ENCODE results near the gene ATP2B2.

Gene ATP2B2

DNA sequence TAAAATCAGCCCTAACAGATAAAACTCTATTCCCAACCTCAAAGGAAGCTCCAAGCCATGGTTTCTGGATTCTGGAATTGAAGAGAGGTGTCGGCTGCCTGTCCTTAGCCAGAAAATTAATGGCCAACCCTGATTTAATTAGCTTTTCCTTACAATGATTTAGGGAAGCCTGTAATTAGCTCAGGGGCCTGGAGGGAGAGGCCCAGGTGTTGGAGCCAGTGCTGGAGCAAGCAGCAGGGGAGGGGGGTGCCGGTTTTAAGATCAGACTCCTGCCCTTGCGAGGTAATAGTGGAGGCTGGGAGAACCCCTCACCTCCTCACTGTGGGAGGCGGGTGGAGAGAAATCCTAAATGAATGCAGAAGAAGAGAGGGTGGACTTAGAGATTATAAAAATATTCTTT is 14.7 kb upstream of the ATP2B2 start:
- Histone ChIP-seq H3K4me1 (ENCODE audit: control insufficient read depth, insufficient read depth, low read length) (no peaks in the 10 kb centered on the region), H3K36me3 (ENCODE audit: control insufficient read depth, insufficient read depth, low read length) (no peaks in the 10 kb centered on the region), H3K4me3 (ENCODE audit: low read length) (no peak overlapping the region), H3K27me3 (ENCODE audit: control insufficient read depth, insufficient read depth, low read length) (no peaks in the 10 kb centered on the region), H3K27ac (ENCODE audit: low read length) (no peak overlapping the region), H3K9me3 (ENCODE audit: control insufficient read depth, insufficient read depth, low read length) (no peaks in the 10 kb centered on the region)
- WGBS (ENCODE audit: insufficient coverage, insufficient read length): no CpG with 5 or more reads among the region's 4 CpGs
- DNase-seq (ENCODE audit: low read depth, low spot score): no peak

DNA sequence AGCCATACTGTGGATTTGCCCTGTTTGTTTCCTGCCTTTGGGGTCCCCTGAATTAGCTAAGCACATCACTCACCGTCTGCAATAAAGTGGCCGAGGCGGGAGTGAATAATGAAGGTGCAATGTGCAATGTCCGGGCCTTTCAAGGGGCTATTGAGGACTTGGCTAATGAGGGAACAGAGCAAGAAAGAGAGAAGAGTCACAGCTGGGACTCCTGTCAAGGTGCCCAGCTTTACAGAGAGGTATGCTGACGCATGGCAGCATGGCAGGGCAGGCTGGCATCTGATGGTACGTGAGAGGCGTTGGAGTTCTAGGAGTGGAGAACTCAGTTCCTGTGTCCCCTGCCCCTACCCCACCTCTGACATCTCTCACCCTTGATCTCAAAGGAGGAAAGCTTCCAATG is 13.8 kb upstream of the ATP2B2 start:
- no CpG with 5 or more reads among the region's 7 CpGs for WGBS (ENCODE audit: insufficient coverage, insufficient read length)
- no peaks in the 10 kb centered on the region for H3K27me3 ChIP-seq (ENCODE audit: control insufficient read depth, insufficient read depth, low read length)

DNA sequence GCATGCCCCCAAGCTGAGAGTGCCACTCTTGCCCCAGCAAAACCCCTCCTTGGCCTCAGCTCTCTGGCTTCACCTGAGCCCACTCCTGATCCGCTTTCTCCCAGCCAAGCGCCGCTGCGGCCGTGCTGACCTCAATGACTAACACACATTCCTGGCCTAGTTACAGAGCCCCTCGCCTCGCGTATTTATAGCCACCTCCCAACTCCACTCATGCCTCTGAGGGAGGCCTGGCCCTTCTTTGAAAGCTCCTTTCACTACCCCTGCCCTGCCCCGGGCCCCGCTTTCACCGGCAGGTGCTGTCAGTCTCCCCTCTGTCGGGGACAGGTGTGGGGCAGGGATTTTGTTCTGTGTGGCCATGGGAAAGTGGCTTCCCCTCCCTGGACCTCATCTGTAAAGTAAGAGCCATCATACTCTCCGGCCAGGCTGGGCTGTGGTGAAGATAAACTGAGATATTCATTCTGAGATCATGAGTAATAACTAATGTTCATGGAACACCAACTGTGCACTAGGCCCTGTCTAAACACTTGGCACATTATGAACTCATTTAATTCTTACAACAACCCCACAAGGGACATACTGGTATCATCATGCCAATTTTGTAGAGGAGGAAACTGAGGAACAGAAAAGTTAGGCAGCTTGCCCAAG is 13.2 kb upstream of the ATP2B2 start:
- no CpG with 5 or more reads among the region's 13 CpGs for WGBS (ENCODE audit: insufficient coverage, insufficient read length)
- Histone ChIP-seq H3K9me3 (ENCODE audit: control insufficient read depth, insufficient read depth, low read length) (no peaks in the 10 kb centered on the region), H3K4me1 (ENCODE audit: control insufficient read depth, insufficient read depth, low read length) (no peaks in the 10 kb centered on the region), H3K27me3 (ENCODE audit: control insufficient read depth, insufficient read depth, low read length) (no peaks in the 10 kb centered on the region), H3K27ac (ENCODE audit: low read length) (no peak overlapping the region), H3K36me3 (ENCODE audit: control insufficient read depth, insufficient read depth, low read length) (no peaks in the 10 kb centered on the region), H3K4me3 (ENCODE audit: low read length) (no peak overlapping the region)
- DNase-seq (ENCODE audit: low read depth, low spot score): no peak

More for the DNA sequence above, 13.8 kb upstream of the ATP2B2 start:
- no peaks in the 10 kb centered on the region for H3K9me3 ChIP-seq (ENCODE audit: control insufficient read depth, insufficient read depth, low read length)
- no peak overlapping the region for H3K27ac ChIP-seq (ENCODE audit: low read length)
- no peak overlapping the region for H3K4me3 ChIP-seq (ENCODE audit: low read length)
- H3K4me1 ChIP-seq (ENCODE audit: control insufficient read depth, insufficient read depth, low read length): no peaks in the 10 kb centered on the region
- no peaks in the 10 kb centered on the region for H3K36me3 ChIP-seq (ENCODE audit: control insufficient read depth, insufficient read depth, low read length)
- DNase-seq (ENCODE audit: low read depth, low spot score): no peak

DNA sequence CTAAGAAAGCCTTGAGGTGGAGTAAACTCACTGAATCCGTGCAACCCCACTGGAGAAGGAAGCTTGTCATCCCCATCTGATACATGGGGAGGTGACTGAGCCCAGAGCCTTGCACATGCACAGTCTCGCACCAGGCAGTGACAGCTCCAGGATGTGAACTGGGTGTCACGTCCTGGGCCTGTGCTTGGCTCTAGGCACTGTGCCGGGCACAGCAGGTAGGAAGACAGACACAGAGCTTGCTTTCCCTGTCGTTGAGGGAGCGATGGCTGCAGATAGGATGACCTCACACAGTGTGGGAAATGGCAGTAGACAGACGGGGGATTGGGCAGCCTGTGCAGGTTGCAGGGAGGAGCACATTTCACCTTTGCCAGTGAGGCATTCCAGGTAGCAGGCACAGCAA is 12.2 kb upstream of the ATP2B2 start:
- no peaks in the 10 kb centered on the region for H3K9me3 ChIP-seq (ENCODE audit: control insufficient read depth, insufficient read depth, low read length)
- no CpG with 5 or more reads among the region's 7 CpGs for whole genome bisulfite sequencing (ENCODE audit: insufficient coverage, insufficient read length)
- H3K27ac ChIP-seq (ENCODE audit: low read length): no peak overlapping the region
- no peak overlapping the region for H3K4me3 ChIP-seq (ENCODE audit: low read length)
- no peak for DNase-seq (ENCODE audit: low read depth, low spot score)
- no peaks in the 10 kb centered on the region for H3K36me3 ChIP-seq (ENCODE audit: control insufficient read depth, insufficient read depth, low read length)
- no peaks in the 10 kb centered on the region for H3K27me3 ChIP-seq (ENCODE audit: control insufficient read depth, insufficient read depth, low read length)
- no peaks in the 10 kb centered on the region for H3K4me1 ChIP-seq (ENCODE audit: control insufficient read depth, insufficient read depth, low read length)

DNA sequence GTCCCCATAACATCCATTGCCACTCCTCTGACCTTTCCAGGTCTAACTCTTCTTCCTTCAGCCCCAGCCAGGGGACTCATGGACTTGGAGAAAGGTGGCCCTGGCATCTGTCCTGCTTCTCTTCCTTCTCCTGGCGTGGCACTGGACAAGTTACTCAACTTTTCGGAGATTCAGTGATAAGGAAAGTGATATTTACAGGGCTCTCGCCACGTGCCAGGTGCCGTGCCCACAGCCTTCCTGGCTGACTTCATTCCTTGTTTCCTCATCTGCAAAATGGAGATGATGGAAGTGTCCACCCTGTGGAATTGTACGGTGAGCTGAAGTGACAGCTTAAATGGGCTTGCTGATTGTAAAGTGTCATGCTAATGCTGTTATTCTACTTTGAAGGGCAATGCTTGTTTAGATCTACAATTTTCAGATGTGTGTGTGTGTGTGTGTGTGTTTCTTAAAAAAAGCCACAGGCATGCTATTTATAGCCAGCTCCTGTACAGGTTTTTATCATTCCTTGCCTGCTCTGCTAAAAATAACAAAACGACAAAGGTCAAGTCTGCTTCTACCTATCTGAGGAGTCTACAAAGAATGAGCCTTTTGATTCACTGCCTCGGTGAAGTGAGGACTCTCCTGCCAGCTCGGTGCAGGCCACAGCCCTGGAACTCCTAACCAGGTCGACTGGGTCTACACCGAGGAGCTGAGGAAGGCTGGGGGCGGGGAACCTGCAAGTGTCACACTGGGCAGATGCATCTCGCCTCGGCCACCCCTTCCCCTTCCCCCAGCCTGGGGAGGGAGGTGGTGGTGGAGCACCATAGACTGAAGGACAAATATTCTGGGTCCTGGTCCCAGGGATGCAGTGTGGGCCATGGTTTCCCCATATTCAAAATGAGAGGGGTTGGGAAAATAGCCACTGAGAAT is 11.4 kb upstream of the ATP2B2 start:
- no CpG with 5 or more reads among the region's 14 CpGs for WGBS (ENCODE audit: insufficient coverage, insufficient read length)
- Histone ChIP-seq H3K36me3 (ENCODE audit: control insufficient read depth, insufficient read depth, low read length) (no peaks in the 10 kb centered on the region), H3K4me1 (ENCODE audit: control insufficient read depth, insufficient read depth, low read length) (no peaks in the 10 kb centered on the region), H3K9me3 (ENCODE audit: control insufficient read depth, insufficient read depth, low read length) (no peaks in the 10 kb centered on the region), H3K4me3 (ENCODE audit: low read length) (no peak overlapping the region), H3K27ac (ENCODE audit: low read length) (no peak overlapping the region), H3K27me3 (ENCODE audit: control insufficient read depth, insufficient read depth, low read length) (no peaks in the 10 kb centered on the region)
- no peak for DNase-seq (ENCODE audit: low read depth, low spot score)

DNA sequence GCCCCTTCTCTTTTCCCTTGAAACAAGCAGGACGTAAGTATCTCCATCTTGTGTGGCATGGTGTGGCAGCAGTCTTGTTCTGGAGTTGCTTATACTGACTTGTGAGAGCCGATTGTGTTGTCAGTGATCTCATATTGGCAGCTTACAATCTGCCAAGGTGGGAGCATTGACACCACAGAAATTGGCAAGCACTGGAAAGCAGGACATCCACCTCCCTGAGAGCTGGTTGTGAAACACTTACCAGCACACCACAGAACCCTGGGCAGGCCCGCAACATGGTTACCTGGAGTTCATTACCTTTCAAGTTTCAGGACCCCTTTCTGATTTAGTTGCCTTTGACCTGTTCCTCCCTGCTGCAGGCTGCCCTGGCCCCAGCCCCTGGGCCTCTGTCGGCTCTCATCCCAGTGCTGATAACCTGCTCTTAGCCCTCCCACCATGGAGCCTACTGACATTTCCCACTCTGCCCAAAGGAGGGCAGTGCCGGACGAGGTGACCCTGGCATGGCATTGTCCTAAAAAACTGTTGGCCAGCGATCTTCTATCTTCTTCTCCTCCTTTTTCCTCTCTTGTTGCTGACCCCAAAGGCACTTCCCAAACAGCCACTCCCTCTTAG is 10.6 kb upstream of the ATP2B2 start:
- H3K4me1 ChIP-seq (ENCODE audit: control insufficient read depth, insufficient read depth, low read length): no peaks in the 10 kb centered on the region
- WGBS (ENCODE audit: insufficient coverage, insufficient read length): no CpG with 5 or more reads among the region's 7 CpGs
- no peak for DNase-seq (ENCODE audit: low read depth, low spot score)
- no peak overlapping the region for H3K27ac ChIP-seq (ENCODE audit: low read length)
- no peaks in the 10 kb centered on the region for H3K9me3 ChIP-seq (ENCODE audit: control insufficient read depth, insufficient read depth, low read length)
- no peak overlapping the region for H3K4me3 ChIP-seq (ENCODE audit: low read length)
- no peaks in the 10 kb centered on the region for H3K36me3 ChIP-seq (ENCODE audit: control insufficient read depth, insufficient read depth, low read length)
- H3K27me3 ChIP-seq (ENCODE audit: control insufficient read depth, insufficient read depth, low read length): no peaks in the 10 kb centered on the region

DNA sequence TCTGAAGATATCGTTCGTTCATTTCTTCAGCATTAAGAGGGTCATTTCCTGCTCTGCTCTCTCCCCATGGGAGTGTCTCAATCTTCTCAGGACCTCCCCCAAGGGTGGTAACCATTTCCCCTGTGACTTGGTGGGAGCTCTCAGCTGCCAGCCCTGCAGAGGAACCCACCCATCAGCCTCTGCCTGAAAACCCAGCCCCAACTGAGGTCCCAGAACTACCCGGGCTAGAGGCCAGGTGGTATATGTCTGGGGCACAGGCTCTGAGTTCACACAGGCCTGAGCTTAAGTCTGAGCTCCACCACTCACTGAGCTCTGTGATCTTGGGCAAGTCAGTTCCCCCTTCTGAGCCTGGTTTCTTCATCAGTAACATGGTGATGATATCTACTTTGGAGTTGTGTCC is 10.0 kb upstream of the ATP2B2 start:
- Histone ChIP-seq H3K27ac (ENCODE audit: low read length) (no peak overlapping the region), H3K36me3 (ENCODE audit: control insufficient read depth, insufficient read depth, low read length) (no peaks in the 10 kb centered on the region), H3K9me3 (ENCODE audit: control insufficient read depth, insufficient read depth, low read length) (no peaks in the 10 kb centered on the region), H3K27me3 (ENCODE audit: control insufficient read depth, insufficient read depth, low read length) (no peaks in the 10 kb centered on the region), H3K4me1 (ENCODE audit: control insufficient read depth, insufficient read depth, low read length) (no peaks in the 10 kb centered on the region; the same call in 1 of the 2 replicates), H3K4me3 (ENCODE audit: low read length) (no peak overlapping the region)
- no CpG with 5 or more reads among the region's 3 CpGs for WGBS (ENCODE audit: insufficient coverage, insufficient read length)
- no peak for DNase-seq (ENCODE audit: low read depth, low spot score)

DNA sequence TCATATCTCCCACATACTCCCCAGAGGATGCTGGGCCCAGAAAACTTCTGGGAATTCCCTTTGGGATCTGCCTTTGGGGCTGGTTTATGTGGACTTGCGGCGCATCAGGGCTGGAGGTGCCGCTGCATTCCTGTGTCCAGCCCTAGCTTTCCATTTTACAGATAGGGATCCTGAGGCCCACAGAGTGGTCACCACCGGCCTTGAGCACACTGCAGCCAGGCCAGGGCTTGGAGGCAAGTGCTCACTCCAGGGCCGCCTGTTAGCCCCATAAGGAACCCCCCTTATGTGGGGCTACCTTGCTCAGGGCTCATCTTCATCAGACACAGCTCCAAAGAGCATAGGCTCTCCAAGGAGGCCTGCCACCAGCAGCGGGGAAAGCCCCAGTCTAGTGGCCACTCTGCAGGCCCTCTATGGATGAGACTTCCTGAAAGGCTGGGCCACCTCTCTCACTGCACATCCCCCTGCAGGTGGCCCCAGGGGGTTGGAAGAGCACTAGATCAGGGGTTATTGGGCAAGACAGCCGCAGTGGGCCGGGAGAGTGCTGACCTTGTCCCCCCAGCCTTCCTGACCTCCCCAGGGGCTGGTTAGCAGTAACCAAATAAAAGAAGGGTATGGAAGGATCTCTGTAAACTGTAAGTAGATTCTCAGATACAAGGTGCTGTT is 9.2 kb upstream of the ATP2B2 start:
- Histone ChIP-seq H3K36me3 (ENCODE audit: control insufficient read depth, insufficient read depth, low read length) (no peaks in the 10 kb centered on the region), H3K4me3 (ENCODE audit: low read length) (no peak overlapping the region), H3K4me1 (ENCODE audit: control insufficient read depth, insufficient read depth, low read length) (no peaks in the 10 kb centered on the region; the same call in 1 of the 2 replicates), H3K27me3 (ENCODE audit: control insufficient read depth, insufficient read depth, low read length) (no peaks in the 10 kb centered on the region), H3K27ac (ENCODE audit: low read length) (no peak overlapping the region), H3K9me3 (ENCODE audit: control insufficient read depth, insufficient read depth, low read length) (no peaks in the 10 kb centered on the region)
- no CpG with 5 or more reads among the region's 8 CpGs for WGBS (ENCODE audit: insufficient coverage, insufficient read length)
- DNase-seq (ENCODE audit: low read depth, low spot score): no peak

DNA sequence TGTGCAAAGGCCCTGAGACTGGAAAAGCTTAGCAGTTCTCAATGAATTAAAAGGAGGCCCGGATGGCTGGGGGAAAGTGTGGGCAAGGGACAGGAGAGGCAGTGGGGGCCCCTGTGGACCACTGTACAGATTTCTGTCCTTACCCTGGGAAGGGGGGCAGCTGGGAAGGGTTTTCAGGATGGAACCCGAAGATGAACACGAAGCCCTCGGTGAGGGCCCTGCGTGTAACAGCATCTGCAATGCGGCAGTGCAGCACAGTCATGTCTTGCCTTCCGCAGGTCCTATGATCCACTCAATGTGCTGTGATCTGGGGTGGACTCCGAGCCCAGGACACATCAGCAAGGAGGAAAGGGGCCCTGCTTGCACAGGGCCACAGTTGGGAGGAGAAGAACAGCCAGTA is 7.9 kb upstream of the ATP2B2 start:
- no CpG with 5 or more reads among the region's 8 CpGs for WGBS (ENCODE audit: insufficient coverage, insufficient read length)
- no peaks in the 10 kb centered on the region for H3K27me3 ChIP-seq (ENCODE audit: control insufficient read depth, insufficient read depth, low read length)
- H3K36me3 ChIP-seq (ENCODE audit: control insufficient read depth, insufficient read depth, low read length): no peaks in the 10 kb centered on the region
- H3K4me1 ChIP-seq (ENCODE audit: control insufficient read depth, insufficient read depth, low read length): no peaks in the 10 kb centered on the region; the same call in 1 of the 2 replicates
- no peak overlapping the region for H3K4me3 ChIP-seq (ENCODE audit: low read length)
- no peak for DNase-seq (ENCODE audit: low read depth, low spot score)
- H3K27ac ChIP-seq (ENCODE audit: low read length): no peak overlapping the region
- H3K9me3 ChIP-seq (ENCODE audit: control insufficient read depth, insufficient read depth, low read length): no peaks in the 10 kb centered on the region

DNA sequence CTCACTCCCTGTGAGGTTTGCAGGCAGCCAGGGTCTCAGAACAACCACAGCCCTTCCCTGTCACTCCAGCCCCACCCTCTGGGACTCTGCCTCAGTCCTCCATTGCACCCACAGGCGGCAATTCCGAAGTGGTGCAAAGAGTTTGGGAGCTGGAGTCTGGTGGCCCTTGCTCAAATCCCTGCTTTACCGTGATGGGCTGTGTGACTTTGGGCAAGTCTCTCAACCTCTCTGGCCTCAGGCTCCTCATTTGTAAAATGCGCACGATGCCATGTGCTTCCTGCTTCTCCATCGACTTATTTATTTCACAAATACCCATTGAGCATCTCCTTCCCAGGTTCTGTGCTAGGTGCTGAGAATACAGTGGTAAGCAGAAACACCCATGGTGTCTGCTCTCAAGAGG is 7.3 kb upstream of the ATP2B2 start:
- no peak for DNase-seq (ENCODE audit: low read depth, low spot score)
- Histone ChIP-seq H3K4me1 (ENCODE audit: control insufficient read depth, insufficient read depth, low read length) (no peaks in the 10 kb centered on the region; the same call in 1 of the 2 replicates), H3K36me3 (ENCODE audit: control insufficient read depth, insufficient read depth, low read length) (no peaks in the 10 kb centered on the region), H3K9me3 (ENCODE audit: control insufficient read depth, insufficient read depth, low read length) (no peaks in the 10 kb centered on the region), H3K4me3 (ENCODE audit: low read length) (no peak overlapping the region), H3K27me3 (ENCODE audit: control insufficient read depth, insufficient read depth, low read length) (no peaks in the 10 kb centered on the region), H3K27ac (ENCODE audit: low read length) (no peak overlapping the region)
- no CpG with 5 or more reads among the region's 6 CpGs for WGBS (ENCODE audit: insufficient coverage, insufficient read length)

Data from iPS DF 6.9 (cell line).